SH-SY5Y (cell line): ENCODE measurements around the gene ZACN.

Source experiments
- GATA2 ChIP-seq: IDR thresholded peaks from 2 replicates; pipeline ENCODE4 v1.6.1; 2011; ENCODE audit warnings: mild to moderate bottlenecking, low read depth, low read length
- GATA3 ChIP-seq: IDR thresholded peaks from 2 replicates; pipeline ENCODE4 v1.6.1; 2011; ENCODE audit warnings: low read depth, mild to moderate bottlenecking, low read length, moderate library complexity

GRCh38 chr17:76081295-76082210 is 2.6 kb downstream of the ZACN start:
- TF ChIP-seq GATA3 (no peak), GATA2 (no peak)
